ENCODE data around the gene LANCL1. TPM values are rescaled to one million over a fixed set of nuclear protein-coding genes. Genes with fewer than 3 reads are reported as not detected.

The LANCL1 gene
- total RNA-seq, 1 experiment from 2014 or later = 61.5 TPM

DNA sequence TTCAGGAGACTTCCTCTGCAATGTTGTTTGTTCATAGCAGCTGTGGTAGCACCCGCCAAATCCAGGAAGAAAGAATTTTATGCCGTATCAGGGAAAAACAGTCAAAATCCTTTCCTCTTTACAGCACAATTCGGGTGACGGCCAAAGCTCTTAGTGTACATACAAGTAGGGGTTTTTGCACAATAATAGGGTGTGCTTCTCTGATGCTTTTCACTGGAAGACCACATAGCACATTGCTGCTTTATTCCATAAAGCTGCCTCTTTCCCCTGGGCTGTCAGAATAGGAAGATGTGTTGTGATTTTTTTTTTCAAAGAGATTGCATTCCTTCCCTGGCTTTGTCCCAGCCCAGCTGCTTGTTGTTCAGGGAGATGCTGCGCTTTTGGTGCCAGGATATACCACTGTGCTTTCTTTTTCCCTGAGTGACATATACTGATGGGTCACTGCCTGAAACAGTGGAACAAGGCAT, 27.2 kb upstream of the LANCL1 start:
- H3K4me3 ChIP-seq (replicated peaks in 1 of 2; ENCODE audit: low read depth in 1 of 2, low read length in 2 of 2) = no peak overlapping the region
- H3K79me2 ChIP-seq (ENCODE audit: insufficient read depth, low read length) = no peaks in the 10 kb centered on the region
- RAD21 ChIA-PET (ENCODE audit: low non-redundant PET in 1 of 2, low total read pairs in 2 of 2, uncharacterized antibody in 2 of 2, unreplicated experiment in 2 of 2) = no interaction called here
- intact Hi-C loops (cut with micrococcal nuclease) = no loop called here
- BruUV-seq (replicated peaks) = no TSS peak
- H2AFZ ChIP-seq (ENCODE audit: low read depth, low read length, poor library complexity, severe bottlenecking) = no peak overlapping the region
- no peak for ATAC-seq
- H3K4me1 ChIP-seq (ENCODE audit: control insufficient read depth in 1 of 2, insufficient read depth in 2 of 2, low read length in 2 of 2) = no peaks in the 10 kb centered on the region
- no peak overlapping the region for H3K27ac ChIP-seq (ENCODE audit: low read depth, low read length)
- DNase-seq (ENCODE audit: low read depth, low spot score) = no peak
- POLR2A ChIA-PET = no interaction called here
- no peaks in the 10 kb centered on the region for H3K27me3 ChIP-seq (ENCODE audit: insufficient read depth, low read length)
- CTCF ChIA-PET = interaction anchor here (1.0 to 1.4 kb wide), 5 partner anchors 9 to 29 kb away, joined by 3 to 8 read pairs (median 4); no protein-coding TSS in a partner anchor
- H3K9ac ChIP-seq (ENCODE audit: low read length) = no peak overlapping the region
- no peaks in the 10 kb centered on the region for H4K20me1 ChIP-seq (ENCODE audit: insufficient read depth)
- no peak overlapping the region for H3K4me2 ChIP-seq (ENCODE audit: low read length)
- no peaks in the 10 kb centered on the region; a peak in 1 of 4 replicates for H3K9me3 ChIP-seq (ENCODE audit: control insufficient read depth in 1 of 2, insufficient read depth in 1 of 2, low read depth in 1 of 2, low read length in 2 of 2)
- no peak for TF ChIP-seq POLR2AphosphoS5 (IDR thresholded peaks at IDR 0.05; ENCODE audit: low read depth, low read length)
- no peak for TF ChIP-seq FOSL1 (IDR thresholded peaks at IDR 0.05; ENCODE audit: low read depth)
- no peak for TF ChIP-seq ZNF274 (IDR thresholded peaks at IDR 0.05; ENCODE audit: low read depth, low read length)
- TF ChIP-seq TCF7L2 (IDR thresholded peaks at IDR 0.05; ENCODE audit: borderline replicate concordance, extremely low read depth, insufficient read depth, insufficient read length) = no peak
- no peak for TF ChIP-seq ZBTB33 (IDR thresholded peaks at IDR 0.05; ENCODE audit: extremely low read depth, insufficient replicate concordance, low read length)
- no peak for TF ChIP-seq YY1 (IDR thresholded peaks at IDR 0.05; ENCODE audit: extremely low read depth, insufficient replicate concordance, low read depth, low read length)
- no peaks in the 10 kb centered on the region for H3K9me2 ChIP-seq (ENCODE audit: insufficient read depth)
- no peaks in the 10 kb centered on the region for H3K36me3 ChIP-seq (ENCODE audit: control insufficient read depth in 1 of 2, insufficient read depth in 2 of 2, low read length in 2 of 2)
